OCI-LY3 (cell line): ENCODE measurements around the gene NKAPD1.

Source experiments
- EZH2phosphoT487 ChIP-seq: fragments of 200-600 bp; shearing (Covaris generic); IDR thresholded peaks from 2 replicates; pipeline ENCODE4 v1.6.1; 2018; ENCODE audit warnings: antibody characterized with exemption, mixed run types, low read depth
- TF ChIP-seq, protein P1 (sequence below): fragments of 200-600, 300-600 bp; sonication (generic); IDR thresholded peaks from 2 replicates; pipeline ENCODE4 v1.5.1; 2014; ENCODE audit warnings: antibody characterized with exemption, low read length, low read depth

DNA sequence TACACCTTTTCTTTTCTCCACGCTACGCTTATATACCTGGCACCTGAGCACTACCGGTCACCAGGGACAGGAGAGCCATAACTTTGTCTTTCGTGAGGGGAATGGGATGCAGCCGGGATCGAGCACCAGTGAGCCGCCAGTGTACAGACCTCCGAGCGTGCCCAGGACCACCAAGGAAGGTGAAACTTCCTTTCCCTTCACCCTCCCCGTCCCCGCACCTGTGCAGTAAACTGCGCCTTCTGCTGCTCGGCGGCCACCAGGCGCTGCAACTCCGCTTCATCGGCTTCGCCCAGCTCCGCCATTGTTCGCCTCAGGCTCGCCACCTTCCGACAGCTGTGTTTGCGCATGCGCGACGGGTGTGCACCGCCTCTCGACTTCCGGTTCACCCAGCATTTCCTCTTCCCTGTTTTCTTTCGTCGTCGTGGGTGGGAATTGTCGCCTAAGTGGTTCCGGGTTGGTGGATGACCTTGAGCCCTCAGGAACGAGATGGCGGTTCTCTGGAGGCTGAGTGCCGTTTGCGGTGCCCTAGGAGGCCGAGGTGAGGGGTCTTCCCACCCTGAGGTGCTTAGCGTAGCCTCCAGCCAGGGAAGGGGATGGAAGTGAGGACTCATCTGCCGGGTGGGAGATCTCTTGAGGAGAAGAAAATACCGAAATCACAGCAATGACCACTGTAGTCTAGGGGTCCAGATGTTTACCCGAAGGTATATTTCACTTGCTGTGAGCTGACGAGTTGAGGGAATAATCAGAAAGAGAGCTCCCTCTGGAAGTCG is 12.5 kb downstream of the NKAPD1 start, which contains the start of the genes SDHD and TIMM8B:
- TF ChIP-seq, protein P1, sequence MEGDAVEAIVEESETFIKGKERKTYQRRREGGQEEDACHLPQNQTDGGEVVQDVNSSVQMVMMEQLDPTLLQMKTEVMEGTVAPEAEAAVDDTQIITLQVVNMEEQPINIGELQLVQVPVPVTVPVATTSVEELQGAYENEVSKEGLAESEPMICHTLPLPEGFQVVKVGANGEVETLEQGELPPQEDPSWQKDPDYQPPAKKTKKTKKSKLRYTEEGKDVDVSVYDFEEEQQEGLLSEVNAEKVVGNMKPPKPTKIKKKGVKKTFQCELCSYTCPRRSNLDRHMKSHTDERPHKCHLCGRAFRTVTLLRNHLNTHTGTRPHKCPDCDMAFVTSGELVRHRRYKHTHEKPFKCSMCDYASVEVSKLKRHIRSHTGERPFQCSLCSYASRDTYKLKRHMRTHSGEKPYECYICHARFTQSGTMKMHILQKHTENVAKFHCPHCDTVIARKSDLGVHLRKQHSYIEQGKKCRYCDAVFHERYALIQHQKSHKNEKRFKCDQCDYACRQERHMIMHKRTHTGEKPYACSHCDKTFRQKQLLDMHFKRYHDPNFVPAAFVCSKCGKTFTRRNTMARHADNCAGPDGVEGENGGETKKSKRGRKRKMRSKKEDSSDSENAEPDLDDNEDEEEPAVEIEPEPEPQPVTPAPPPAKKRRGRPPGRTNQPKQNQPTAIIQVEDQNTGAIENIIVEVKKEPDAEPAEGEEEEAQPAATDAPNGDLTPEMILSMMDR = 0 out of 2 replicates have a peak, but pooled peaks have one; percentile 22
- no peak for TF ChIP-seq EZH2phosphoT487
